Measurements from ENCODE around the gene SLC1A3. TPM values are rescaled to one million over a fixed set of nuclear protein-coding genes. Genes with fewer than 3 reads are reported as not detected.
A peak's percentile ranks its signal among the peaks of the same experiment; 100 is the strongest.

SLC1A3 gene
- total RNA-seq, 2 donors from 2014 or later, result 2.6 to 4.2 TPM

- Histone ChIP-seq H3K36me3 (ENCODE audit: control insufficient read depth, insufficient read depth, low read length) (no peaks in the 10 kb centered on the region), H3K4me3 (ENCODE audit: low read length) (no peak overlapping the region), H3K9ac (ENCODE audit: extremely low read depth, low read length, poor library complexity, severe bottlenecking) (no peak overlapping the region), H3K27ac (ENCODE audit: low read depth, low read length) (no peak overlapping the region), H3K27me3 (ENCODE audit: control insufficient read depth, insufficient read depth, low read length, poor library complexity, severe bottlenecking) (peaks cover 24% of the 10 kb centered on the region), H3K9me3 (ENCODE audit: control insufficient read depth, low read length) (no peaks in the 10 kb centered on the region), H3K4me1 (ENCODE audit: control insufficient read depth, insufficient read depth, low read length) (no peaks in the 10 kb centered on the region)
- Mint-ChIP-seq H3K36me3 (ENCODE audit: low read depth) (no peaks in the 10 kb centered on the region), H3K27me3 (ENCODE audit: insufficient read depth) (peaks cover 29% of the 10 kb centered on the region), H3K4me1 (peaks cover 12% of the 10 kb centered on the region), H3K4me3 (no peak overlapping the region), H3K27ac (peak overlapping the region; percentile 41), H3K9me3 (no peaks in the 10 kb centered on the region)
- WGBS, 2 experiments (ENCODE audit: insufficient coverage in 1 of 2, insufficient read length in 1 of 2), result 44 to 56% methylated on average over 3 to 5 of the region's 5 CpGs
- peak; percentile 86 for DNase-seq
- TF ChIP-seq CTCF (conservative IDR thresholded peaks at IDR 0.05), result peak; percentile 89
These were observed 3.6 kb upstream of the SLC1A3 start for GRCh38 chr5:36602704-36603321.

- peaks cover 24% of the 10 kb centered on the region for H3K27me3 ChIP-seq (ENCODE audit: control insufficient read depth, insufficient read depth, low read length, poor library complexity, severe bottlenecking)
- H3K4me1 Mint-ChIP-seq, result peaks cover 16% of the 10 kb centered on the region
- H3K9me3 Mint-ChIP-seq, result no peaks in the 10 kb centered on the region
- no peak overlapping the region for H3K4me3 Mint-ChIP-seq
- H3K9ac ChIP-seq (ENCODE audit: extremely low read depth, low read length, poor library complexity, severe bottlenecking), result no peak overlapping the region
- H3K27ac Mint-ChIP-seq, result no peak overlapping the region
- no peaks in the 10 kb centered on the region for H3K36me3 ChIP-seq (ENCODE audit: control insufficient read depth, insufficient read depth, low read length)
- no peak overlapping the region for H3K27ac ChIP-seq (ENCODE audit: low read depth, low read length)
- H3K4me1 ChIP-seq (ENCODE audit: control insufficient read depth, insufficient read depth, low read length), result no peaks in the 10 kb centered on the region
- DNase-seq, result no peak
- no peak overlapping the region for H3K4me3 ChIP-seq (ENCODE audit: low read length)
- no peaks in the 10 kb centered on the region for H3K36me3 Mint-ChIP-seq (ENCODE audit: low read depth)
- no peaks in the 10 kb centered on the region for H3K9me3 ChIP-seq (ENCODE audit: control insufficient read depth, low read length)
- peaks cover 35% of the 10 kb centered on the region for H3K27me3 Mint-ChIP-seq (ENCODE audit: insufficient read depth)
- TF ChIP-seq CTCF (conservative IDR thresholded peaks at IDR 0.05), result no peak
These were observed 1.2 kb upstream of the SLC1A3 start for GRCh38 chr5:36605241-36605640.

GRCh38 chr5:36606036-36606427 is 374 bp upstream of the SLC1A3 start:
- H3K36me3 Mint-ChIP-seq (ENCODE audit: low read depth), result no peaks in the 10 kb centered on the region
- Histone ChIP-seq H3K9ac (ENCODE audit: extremely low read depth, low read length, poor library complexity, severe bottlenecking) (peak overlapping the region; percentile 44), H3K27ac (ENCODE audit: low read depth, low read length) (peak overlapping the region; percentile 36), H3K4me3 (ENCODE audit: low read length) (peak overlapping the region; percentile 86), H3K4me1 (ENCODE audit: control insufficient read depth, insufficient read depth, low read length) (no peaks in the 10 kb centered on the region), H3K36me3 (ENCODE audit: control insufficient read depth, insufficient read depth, low read length) (no peaks in the 10 kb centered on the region), H3K27me3 (ENCODE audit: control insufficient read depth, insufficient read depth, low read length, poor library complexity, severe bottlenecking) (peaks cover 24% of the 10 kb centered on the region), H3K9me3 (ENCODE audit: control insufficient read depth, low read length) (no peaks in the 10 kb centered on the region)
- H3K27me3 Mint-ChIP-seq (ENCODE audit: insufficient read depth), result peaks cover 35% of the 10 kb centered on the region
- no peak for TF ChIP-seq CTCF (conservative IDR thresholded peaks at IDR 0.05)
- WGBS, 2 experiments (ENCODE audit: insufficient coverage in 1 of 2, insufficient read length in 1 of 2), result 26 to 36% methylated on average over 7 to 11 of the region's 11 CpGs
- peak overlapping the region; percentile 63 for H3K4me3 Mint-ChIP-seq
- H3K4me1 Mint-ChIP-seq, result peaks cover 19% of the 10 kb centered on the region
- H3K9me3 Mint-ChIP-seq, result no peaks in the 10 kb centered on the region
- DNase-seq, result no peak
- H3K27ac Mint-ChIP-seq, result peak overlapping the region; percentile 2
